Kidney capillary endothelial cell (primary cell): Measurements from ENCODE around the gene ANKRD7.

ENCODE experiments used
- DNase-seq: peaks from one replicate; pipeline ENCODE4 v3.0.0-alpha.2; 2018; ENCODE audit warnings: low spot score

The ANKRD7 gene

GRCh38 chr7:118224521-118224920 lies at the start of gene ANKRD7:
ANKRD7 (plus strand) TSS chr7:118224704; CDS start chr7:118224831, 127 bp downstream.
- no peak for DNase-seq

GRCh38 chr7:118175740-118176139 lies 48.8 kb upstream of the ANKRD7 start:
- no peak for DNase-seq

- DNase-seq, result no peak
Measured at GRCh38 chr7:118179191-118179590, 45.3 kb upstream of the ANKRD7 start.

GRCh38 chr7:118182593-118183427 lies 41.7 kb upstream of the ANKRD7 start:
- DNase-seq, result no peak

- peak; percentile 25 for DNase-seq
Measured at GRCh38 chr7:118183428-118183785, 41.1 kb upstream of the ANKRD7 start.

- DNase-seq, result peak; percentile 99
Measured at GRCh38 chr7:118183786-118184564, 40.5 kb upstream of the ANKRD7 start, which contains the start of gene LSM8. LSM8 (plus strand) TSS chr7:118184164; CDS start chr7:118184224, 60 bp downstream.

- peak; percentile 17 for DNase-seq
Measured at GRCh38 chr7:118184565-118184940, 40.0 kb upstream of the ANKRD7 start.

- no peak for DNase-seq
Measured at GRCh38 chr7:118185163-118185860, 39.2 kb upstream of the ANKRD7 start.

- no peak for DNase-seq
Measured at GRCh38 chr7:118186501-118186900, 38.0 kb upstream of the ANKRD7 start.

GRCh38 chr7:118194571-118194970 lies 29.9 kb upstream of the ANKRD7 start:
- DNase-seq, result no peak

- peak; percentile 65 for DNase-seq
Measured at GRCh38 chr7:118195837-118196474, 28.5 kb upstream of the ANKRD7 start.

GRCh38 chr7:118202061-118202460 lies 22.4 kb upstream of the ANKRD7 start:
- no peak for DNase-seq

GRCh38 chr7:118214051-118214832 lies 10.3 kb upstream of the ANKRD7 start:
- DNase-seq, result peak; percentile 78

GRCh38 chr7:118214833-118215182 lies 9.7 kb upstream of the ANKRD7 start:
- DNase-seq, result no peak

GRCh38 chr7:118217210-118217619 lies 7.3 kb upstream of the ANKRD7 start:
- DNase-seq, result no peak

GRCh38 chr7:118218413-118219156 lies 5.9 kb upstream of the ANKRD7 start:
- DNase-seq, result no peak

GRCh38 chr7:118219157-118219512 lies 5.4 kb upstream of the ANKRD7 start:
- no peak for DNase-seq

GRCh38 chr7:118220583-118220982 lies 3.9 kb upstream of the ANKRD7 start:
- no peak for DNase-seq

- no peak for DNase-seq
Measured at GRCh38 chr7:118222591-118222990, 1.9 kb upstream of the ANKRD7 start.

GRCh38 chr7:118232837-118233236 lies 8.3 kb downstream of the ANKRD7 start:
- no peak for DNase-seq

- no peak for DNase-seq
Measured at GRCh38 chr7:118233799-118234198, 9.3 kb downstream of the ANKRD7 start.
